Stimulated activated CD8-positive, alpha-beta memory T cell treated with anti-CD3 and anti-CD28 coated beads, Interleukin-15, amount 100 ng/mL, for 24 hours (primary cell): ENCODE results near the gene SOX9.
"Not testable (repeated sequence)": the region's sequence is repeated elsewhere in the genome, so short reads cannot be mapped to it uniquely, and the experiment has no call there.

Experiments
- DNase-seq: peaks from one replicate; pipeline ENCODE4 v3.0.0-alpha.2; 2020; ENCODE audit warnings: low read depth

SOX9 gene

DNA sequence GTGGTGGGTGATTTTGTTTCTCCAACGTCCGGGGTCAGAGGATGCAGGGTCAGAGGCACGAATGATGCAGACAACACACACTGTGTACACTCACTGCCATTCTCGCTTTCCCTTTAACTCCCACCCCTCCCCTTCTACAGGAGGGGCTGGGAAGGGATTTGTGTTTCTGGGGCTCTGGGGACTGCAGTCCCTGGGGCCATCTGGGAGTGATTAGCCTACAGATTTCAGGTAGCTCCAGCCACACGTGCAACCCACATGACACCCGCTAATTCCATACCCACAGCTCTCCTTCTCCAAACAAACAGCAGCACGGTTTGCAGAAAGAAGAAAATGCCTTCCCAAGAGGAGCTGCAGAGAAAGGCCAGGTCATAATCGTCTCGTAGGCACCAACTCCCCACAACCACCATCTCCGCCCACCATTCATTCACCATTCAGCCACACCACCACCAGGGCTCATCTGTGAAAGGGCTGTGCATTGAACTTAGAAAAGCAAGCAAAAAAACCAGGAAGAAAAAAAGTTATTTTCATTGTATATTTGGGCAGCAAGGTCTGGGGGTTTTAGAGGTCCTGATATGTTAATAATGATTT lies 9.4 kb upstream of the SOX9 start:
- DNase-seq = no peak

DNA sequence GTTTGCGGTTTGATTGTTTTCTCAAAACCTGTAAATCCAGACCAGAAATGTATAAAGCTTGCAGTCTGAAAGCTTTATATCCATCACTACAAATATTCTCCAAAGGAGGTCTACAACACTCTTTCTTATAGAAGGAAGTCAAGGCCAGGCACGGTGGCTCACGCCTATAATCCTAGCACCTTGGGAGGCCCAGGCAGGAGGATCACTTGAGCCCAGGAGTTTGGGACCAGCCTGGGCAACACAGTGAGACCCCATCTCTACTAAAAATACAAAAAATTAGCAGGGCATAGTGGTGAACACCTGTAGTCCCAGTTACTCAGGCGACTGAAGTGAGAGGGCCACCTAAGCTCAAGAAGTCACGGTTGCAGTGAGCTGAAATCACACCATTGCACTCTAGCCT lies 8.9 kb upstream of the SOX9 start:
- DNase-seq = not testable (repeated sequence)

DNA sequence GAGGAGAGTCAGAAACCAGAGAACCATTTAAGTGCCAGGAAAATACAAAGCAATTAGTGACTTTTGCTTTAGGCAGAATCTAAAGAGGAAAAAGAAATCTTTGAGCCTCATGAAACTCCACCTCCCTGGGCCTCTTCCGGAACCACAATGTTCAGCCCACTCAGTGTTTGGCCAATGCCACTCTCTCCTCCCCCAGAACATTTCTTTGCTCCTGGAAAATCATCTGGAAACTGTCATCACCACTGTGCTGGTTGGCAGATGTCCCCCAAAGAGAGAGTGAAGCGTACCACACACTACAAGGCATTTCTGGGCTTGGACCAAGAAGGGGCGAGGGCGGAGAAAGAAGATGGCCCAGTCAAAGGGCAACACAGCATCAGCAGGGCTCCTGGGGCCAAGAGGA lies 7.1 kb upstream of the SOX9 start:
- DNase-seq = no peak

DNA sequence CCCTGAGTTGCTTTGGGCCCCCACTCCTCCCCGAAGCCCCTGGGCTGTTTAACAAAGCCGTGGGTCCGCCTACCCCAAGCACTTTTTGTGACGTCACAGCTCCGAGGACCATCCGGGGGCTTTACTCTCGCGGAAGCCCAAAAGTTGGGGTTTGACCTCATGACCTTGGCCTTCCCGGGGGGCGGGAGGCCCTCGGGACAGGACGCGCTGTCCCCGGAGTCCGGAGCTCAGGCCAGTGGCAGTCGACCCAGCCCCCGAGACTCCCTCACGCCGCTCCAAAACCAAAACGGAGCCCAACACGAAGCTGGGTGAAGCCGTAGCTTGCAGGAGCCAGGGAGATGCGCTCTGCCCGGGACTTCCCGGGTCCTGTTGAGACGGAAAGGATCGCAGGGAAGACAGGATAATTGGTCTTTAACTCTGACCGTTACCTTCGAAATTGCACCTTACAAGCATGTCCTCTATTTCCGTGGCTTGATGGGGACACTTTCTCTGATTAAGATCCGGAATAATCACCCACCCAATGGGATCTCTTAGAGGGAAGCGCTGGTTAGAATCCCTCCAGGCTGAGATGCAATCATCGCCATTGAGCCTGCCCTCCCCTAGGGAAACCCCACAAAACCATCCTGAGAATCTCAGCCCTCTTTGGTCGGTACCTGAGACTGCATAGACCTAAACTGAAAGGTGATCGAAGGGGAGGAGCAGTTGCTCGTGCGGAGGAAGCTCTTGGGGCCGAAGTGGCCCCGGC lies 4.9 kb upstream of the SOX9 start:
- DNase-seq = no peak

DNA sequence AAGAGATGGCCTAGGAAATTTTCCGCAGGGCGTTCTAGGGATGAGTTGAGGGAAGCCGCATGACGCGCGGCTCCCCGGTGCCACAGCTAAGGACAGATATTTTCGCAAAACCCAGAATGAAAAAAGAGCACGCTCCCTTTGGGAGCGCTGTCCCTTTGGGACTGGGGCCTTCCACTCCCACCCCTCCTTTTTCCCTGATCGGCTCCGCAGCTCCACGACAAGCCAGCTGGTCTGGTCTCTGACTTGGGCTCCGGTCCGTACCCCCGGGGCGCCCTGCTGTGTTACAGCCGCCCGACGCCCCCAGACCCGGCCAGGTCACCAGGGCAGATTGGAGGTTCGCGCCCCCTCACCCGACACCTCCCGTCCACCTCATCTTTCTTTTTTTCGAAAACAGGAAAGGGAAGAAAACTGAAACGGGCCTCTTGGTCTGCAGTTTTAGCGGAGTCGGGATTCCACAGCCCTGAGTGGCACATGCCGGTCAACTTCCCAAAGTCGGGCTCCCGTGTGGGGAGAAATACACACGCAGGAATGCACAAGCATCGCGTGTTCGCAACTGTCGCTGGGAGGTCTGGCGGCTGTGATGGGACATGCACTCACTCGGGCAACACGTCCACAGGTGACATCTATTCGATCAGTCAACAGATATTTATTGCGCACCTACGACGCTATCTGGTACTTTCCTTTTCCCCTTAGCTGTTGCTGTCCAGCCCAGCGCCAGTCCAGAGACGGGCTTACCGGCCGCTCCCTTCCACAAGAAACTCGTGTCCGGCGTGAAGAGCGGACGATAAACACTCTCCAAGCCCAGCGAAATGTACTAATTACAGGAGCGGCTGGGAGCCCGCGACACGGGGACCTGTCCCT lies 3.9 kb upstream of the SOX9 start:
- DNase-seq = no peak

DNA sequence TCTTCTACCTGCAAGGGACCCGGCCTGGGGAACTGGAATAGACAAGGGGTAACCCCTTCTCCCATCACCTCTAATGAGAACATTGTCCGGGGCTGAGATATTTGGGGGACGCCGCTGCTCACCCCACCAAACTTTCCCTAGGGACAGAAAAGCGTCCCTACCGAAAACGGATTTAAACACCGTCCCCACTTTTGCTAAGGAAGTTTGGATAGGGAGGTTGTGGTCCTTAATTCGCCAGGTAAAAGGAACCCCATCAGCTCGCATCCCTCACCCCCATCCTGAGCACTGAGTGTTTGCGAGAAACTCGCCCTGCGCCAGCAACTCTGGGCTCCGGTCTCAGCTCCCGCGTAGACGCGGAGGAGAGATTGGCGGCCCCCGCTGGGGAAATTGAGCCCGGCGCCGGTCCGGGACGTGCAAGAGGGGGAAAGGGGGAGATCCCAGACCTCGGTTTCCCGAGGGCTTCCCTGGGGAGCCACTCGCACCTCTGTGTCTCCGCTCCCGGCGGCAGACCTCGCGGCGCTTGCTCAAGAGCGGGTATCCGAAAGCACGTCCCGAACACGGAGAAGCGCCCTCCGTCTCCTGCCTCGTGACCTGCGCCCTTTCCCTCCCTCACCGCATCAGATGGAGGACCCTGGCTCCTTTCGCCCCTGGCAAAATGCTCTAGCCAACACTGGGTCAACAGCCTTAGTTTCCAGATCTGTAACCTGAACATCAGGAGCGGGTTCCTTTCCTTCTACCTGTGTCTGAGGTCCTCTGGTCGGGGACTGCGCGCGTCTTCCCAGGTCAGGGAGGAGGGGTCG lies 3.1 kb upstream of the SOX9 start:
- DNase-seq = no peak

DNA sequence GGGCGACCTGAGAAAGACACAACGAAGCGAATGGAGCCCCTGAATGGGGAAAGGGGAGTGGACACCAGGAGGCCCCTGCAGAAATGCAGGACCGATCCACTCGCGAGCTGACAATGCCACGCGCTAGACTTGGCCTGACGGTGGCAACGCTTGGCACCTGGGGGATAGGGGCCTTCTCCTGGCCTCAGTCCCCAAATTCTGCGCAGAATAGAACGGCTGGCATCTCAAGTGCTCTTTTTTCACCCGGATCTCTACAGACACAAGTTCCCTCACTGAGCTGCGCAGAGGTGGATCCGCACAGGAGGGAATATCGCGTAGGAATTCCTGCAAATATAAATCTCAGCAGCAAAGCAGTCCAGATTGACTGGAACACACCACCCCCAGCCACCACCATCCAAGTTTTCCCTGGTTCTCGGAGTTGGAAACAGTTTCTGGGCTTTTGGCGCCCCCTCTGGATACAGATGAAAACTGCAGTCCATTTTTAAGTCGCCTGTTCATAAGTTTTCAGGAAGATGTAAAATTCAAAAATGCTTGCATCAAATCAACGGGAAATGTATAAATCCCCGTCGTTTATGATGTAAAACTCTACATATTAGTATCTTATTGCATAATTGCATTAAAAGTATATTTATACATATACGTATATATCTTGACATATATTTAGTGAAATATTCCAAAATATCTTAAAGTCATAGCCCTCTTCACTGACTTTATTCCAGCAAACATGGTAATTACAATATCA lies 2.3 kb upstream of the SOX9 start:
- no peak for DNase-seq

DNA sequence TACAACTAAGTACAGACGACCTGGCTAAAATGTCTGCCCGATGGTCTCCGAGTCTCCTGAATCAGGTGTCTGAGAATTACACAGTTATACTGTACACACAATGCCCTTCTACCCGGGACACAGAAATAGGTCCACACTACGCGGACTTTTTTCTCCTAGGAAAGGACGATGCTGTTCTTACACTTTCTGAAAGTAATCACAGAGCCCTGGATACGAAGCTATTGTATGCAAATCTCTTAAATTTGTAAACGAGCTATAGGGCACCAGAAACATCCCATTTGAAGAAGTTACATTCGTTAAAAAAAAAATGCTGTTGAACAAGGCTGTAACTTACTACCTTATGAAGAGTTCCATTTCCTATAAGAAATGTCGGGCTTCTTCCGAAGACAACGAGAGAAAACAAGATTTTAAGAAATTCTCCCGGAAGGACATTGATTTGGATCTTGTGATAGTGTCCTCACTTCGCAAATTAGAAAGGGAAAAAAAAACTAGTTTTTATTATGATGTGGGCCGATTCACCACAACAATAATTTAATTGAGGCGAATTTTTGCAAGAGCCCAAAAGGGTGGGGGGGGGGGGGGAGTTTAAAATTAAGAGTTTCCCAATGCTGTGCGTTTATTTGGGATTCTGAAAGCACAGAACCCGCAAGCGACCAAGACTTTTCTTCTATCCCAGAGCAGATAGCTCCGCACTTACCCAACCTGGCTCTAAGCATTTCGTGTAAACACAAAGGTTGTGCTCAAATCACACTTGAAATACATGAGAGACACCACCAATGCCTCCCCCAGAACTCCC lies 1.5 kb upstream of the SOX9 start:
- no peak for DNase-seq

DNA sequence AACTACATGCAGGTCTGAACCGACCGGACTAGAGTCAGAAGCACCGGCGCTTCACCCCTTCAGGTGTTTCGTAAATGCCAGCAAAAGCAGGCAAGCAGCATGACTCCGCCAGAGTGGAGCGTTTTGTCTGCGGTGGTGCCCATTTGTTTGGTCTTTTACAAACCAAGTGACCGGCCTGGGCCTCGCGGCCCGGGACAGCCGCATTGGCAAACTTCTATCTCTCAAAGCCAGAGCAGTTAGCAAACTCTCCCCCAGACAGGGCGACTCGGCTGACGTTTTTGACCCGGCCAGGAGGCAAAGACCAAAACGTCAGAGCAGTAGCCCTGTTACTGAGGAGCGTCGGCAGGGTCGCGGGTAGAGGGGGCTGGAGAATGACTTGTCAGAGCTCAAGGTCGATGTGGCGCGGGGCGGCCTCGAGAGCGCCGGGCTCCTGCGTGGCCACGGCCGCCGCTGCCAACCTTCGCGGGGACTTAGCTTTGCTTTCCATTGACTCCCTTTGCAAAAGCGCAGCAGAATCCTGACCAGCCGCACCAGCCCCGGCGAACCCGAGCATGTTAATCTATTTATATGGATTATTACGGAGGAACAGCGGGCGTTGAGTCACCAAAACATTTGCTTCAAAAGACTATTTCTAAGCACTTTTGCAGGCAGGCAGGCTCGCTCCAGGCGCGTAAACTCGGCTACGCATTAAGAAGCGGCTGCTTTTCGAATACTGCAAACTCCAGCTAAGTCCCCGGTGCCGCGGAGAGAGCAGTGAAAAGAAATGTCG lies 763 bp upstream of the SOX9 start:
- no peak for DNase-seq

DNA sequence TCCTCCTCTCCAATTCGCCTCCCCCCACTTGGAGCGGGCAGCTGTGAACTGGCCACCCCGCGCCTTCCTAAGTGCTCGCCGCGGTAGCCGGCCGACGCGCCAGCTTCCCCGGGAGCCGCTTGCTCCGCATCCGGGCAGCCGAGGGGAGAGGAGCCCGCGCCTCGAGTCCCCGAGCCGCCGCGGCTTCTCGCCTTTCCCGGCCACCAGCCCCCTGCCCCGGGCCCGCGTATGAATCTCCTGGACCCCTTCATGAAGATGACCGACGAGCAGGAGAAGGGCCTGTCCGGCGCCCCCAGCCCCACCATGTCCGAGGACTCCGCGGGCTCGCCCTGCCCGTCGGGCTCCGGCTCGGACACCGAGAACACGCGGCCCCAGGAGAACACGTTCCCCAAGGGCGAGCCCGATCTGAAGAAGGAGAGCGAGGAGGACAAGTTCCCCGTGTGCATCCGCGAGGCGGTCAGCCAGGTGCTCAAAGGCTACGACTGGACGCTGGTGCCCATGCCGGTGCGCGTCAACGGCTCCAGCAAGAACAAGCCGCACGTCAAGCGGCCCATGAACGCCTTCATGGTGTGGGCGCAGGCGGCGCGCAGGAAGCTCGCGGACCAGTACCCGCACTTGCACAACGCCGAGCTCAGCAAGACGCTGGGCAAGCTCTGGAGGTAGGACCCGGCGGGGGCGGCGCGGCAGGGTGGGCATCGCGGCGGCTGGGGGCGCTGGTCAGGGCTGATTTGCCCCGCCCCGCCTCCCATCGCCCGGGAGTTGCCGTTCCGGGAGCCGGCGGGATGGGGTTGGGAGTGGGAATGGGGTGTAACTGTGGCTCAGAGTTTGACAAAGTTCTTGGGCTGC lies 567 bp downstream of the SOX9 start:
- DNase-seq = no peak

DNA sequence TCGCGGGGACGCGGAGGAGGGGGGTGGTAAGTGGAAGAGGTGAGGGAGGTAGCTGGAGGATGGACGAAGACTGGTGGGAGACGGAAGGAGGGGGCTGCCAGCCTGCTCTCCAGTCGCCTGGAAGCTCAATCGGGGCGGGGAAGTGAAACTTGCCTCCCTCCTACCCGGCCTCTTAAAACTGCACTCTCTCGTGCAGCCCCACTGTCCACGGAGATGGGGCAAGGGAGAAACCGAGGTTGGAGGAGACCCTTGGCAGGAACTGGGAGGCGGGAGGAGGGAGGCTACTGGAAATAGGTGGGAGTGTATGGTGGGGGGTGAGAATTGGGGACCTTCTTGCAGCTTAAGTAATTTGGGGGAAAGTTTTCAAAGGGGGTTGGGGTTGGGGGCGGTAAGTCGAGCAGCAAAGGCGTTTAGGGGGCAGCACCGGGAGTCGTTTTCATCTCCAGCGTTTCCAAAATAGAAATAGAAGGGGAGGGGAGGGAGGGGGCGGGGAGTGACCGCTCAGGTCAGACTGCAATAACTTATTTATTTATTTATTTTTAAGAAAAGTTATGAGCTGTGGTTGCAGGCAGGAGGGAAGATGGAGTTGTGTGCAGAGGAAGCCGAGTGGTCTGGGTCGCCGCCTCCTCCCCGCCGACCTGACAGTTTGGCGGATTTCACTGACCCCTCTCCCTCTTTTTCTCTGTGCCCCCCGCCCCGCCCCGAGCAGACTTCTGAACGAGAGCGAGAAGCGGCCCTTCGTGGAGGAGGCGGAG lies 1.4 kb downstream of the SOX9 start:
- DNase-seq = no peak

DNA sequence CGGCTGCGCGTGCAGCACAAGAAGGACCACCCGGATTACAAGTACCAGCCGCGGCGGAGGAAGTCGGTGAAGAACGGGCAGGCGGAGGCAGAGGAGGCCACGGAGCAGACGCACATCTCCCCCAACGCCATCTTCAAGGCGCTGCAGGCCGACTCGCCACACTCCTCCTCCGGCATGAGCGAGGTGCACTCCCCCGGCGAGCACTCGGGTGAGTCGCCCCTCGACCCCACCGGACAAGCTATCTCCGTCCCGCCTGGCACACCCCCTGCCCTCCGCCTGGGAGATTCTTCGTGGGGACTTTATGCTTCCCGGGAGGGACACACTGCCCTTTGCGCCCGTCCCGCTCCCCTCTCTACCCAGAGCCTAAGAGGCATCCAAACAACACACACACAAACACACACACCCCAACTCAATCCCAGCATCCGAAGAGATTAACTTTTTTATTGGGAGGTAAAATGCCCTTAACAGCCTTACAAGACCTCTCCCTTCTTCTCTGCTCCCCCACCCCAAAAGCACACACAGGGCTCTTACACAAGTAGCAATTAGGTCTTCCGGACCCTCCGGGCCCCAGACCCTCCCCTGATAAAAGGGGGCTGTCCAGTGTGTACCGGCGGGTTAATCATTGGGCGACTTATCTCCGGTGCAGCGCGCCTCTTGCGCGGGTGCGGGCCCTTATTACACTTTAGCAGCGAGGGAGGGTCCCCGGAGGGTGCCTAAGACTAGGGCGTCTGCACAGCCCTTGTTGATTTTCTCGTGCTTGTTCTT lies 2.1 kb downstream of the SOX9 start:
- DNase-seq = no peak

DNA sequence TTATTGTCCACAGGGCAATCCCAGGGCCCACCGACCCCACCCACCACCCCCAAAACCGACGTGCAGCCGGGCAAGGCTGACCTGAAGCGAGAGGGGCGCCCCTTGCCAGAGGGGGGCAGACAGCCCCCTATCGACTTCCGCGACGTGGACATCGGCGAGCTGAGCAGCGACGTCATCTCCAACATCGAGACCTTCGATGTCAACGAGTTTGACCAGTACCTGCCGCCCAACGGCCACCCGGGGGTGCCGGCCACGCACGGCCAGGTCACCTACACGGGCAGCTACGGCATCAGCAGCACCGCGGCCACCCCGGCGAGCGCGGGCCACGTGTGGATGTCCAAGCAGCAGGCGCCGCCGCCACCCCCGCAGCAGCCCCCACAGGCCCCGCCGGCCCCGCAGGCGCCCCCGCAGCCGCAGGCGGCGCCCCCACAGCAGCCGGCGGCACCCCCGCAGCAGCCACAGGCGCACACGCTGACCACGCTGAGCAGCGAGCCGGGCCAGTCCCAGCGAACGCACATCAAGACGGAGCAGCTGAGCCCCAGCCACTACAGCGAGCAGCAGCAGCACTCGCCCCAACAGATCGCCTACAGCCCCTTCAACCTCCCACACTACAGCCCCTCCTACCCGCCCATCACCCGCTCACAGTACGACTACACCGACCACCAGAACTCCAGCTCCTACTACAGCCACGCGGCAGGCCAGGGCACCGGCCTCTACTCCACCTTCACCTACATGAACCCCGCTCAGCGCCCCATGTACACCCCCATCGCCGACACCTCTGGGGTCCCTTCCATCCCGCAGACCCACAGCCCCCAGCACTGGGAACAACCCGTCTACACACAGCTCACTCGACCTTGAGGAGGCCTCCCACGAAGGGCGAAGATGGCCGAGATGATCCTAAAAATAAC lies 3.0 kb downstream of the SOX9 start:
- no peak for DNase-seq

DNA sequence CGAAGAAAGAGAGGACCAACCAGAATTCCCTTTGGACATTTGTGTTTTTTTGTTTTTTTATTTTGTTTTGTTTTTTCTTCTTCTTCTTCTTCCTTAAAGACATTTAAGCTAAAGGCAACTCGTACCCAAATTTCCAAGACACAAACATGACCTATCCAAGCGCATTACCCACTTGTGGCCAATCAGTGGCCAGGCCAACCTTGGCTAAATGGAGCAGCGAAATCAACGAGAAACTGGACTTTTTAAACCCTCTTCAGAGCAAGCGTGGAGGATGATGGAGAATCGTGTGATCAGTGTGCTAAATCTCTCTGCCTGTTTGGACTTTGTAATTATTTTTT lies 3.6 kb downstream of the SOX9 start:
- no peak for DNase-seq

DNA sequence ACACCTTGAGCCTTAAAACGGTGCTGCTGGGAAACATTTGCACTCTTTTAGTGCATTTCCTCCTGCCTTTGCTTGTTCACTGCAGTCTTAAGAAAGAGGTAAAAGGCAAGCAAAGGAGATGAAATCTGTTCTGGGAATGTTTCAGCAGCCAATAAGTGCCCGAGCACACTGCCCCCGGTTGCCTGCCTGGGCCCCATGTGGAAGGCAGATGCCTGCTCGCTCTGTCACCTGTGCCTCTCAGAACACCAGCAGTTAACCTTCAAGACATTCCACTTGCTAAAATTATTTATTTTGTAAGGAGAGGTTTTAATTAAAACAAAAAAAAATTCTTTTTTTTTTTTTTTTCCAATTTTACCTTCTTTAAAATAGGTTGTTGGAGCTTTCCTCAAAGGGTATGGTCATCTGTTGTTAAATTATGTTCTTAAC lies 4.4 kb downstream of the SOX9 start:
- DNase-seq = no peak

DNA sequence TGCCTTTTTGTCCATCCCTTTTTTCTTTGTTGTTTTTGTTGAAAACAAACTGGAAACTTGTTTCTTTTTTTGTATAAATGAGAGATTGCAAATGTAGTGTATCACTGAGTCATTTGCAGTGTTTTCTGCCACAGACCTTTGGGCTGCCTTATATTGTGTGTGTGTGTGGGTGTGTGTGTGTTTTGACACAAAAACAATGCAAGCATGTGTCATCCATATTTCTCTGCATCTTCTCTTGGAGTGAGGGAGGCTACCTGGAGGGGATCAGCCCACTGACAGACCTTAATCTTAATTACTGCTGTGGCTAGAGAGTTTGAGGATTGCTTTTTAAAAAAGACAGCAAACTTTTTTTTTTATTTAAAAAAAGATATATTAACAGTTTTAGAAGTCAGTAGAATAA lies 4.9 kb downstream of the SOX9 start:
- no peak for DNase-seq
